AG04450 (cell line): ENCODE measurements around the gene FUZ. TPM values are rescaled to one million over a fixed set of nuclear protein-coding genes. Genes with fewer than 3 reads are reported as not detected.

Experiments
- CTCF ChIA-PET: fragments of 300-600, 350-600 bp; formaldehyde crosslinking; extraction: SDS; loops from one replicate; lab custom pipeline; 2022; ENCODE audit warnings: antibody characterized with exemption, inconsistent platforms; lab: Charles Lee
- POLR2A ChIA-PET: fragments of 350-600 bp; formaldehyde crosslinking; extraction: SDS; loops from one replicate; lab custom pipeline; 2021; ENCODE audit warnings: antibody characterized with exemption, inconsistent platforms; lab: Yijun Ruan, JAX
- DNase-seq: peaks from one replicate; pipeline ENCODE4 v3.0.0-alpha.2; 2011; ENCODE audit warnings: low read depth, low spot score
- H3K27ac ChIP-seq: one replicate; pipeline ENCODE4 v1.5.1; 2012; ENCODE audit warnings: low read depth, low read length, control low read depth
- H3K27me3 ChIP-seq: one replicate; pipeline ENCODE4 v1.6.0; 2012; ENCODE audit warnings: low read length; ENCODE audit not compliant: control insufficient read depth, insufficient read depth
- H3K4me3 ChIP-seq: 2 replicates; pipeline ENCODE4 v1.5.1; 2011; ENCODE audit warnings: mild to moderate bottlenecking, low read depth, low read length, control low read depth
- H3K9me3 ChIP-seq: 2 replicates; pipeline ENCODE4 v1.5.1; 2012; ENCODE audit warnings: low read length; ENCODE audit not compliant: control insufficient read depth, insufficient read depth
- CTCF ChIP-seq: IDR thresholded peaks from 2 replicates; pipeline ENCODE4 v1.5.1; 2011; ENCODE audit warnings: low read depth, low read length, control low read depth, inconsistent platforms
- polyA plus RNA-seq: library from polyadenylated mRNA; depleted of rRNA; stranded (reverse); fragments of >200 nt; gene quantifications from 2 replicates; pipeline ENCODE4 v1.2.3, GENCODE V29; 2011

Gene FUZ
- polyA plus RNA-seq, 1 experiment, result 9.0 TPM

DNA sequence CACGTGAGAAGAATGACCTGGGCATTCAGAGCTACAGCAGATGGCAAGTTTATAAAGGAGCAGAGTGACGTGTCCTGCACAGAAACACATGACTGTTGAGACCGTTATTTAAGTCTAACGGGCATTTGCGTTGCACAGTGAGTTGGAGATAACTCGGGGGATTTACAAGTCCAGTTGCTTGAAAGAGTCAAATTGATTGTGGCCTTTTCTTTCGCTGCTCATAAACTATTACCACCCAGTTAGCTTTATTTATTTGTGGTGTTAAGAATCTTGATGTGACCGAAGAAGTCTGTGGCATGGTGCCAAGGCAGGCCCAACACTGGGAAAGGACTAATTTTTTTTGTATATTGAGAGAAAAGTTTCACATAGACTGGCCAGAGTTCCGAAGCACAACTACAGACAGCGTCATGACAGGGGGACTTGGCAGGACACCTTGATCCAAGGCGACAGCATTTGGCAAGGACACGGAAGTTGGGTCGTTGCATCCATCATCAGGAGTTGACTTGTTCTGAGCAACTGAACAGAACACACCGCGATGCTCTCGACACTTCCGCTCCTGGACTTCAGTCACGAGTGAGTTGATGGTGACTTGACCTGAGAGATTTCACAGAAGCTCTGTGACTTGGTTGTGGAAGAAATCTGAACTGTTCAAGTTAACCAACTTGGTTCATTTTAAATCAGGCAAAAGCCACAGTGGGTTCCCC, 25.9 kb upstream of the FUZ start:
- H3K27me3 ChIP-seq, result no peaks in the 10 kb centered on the region
- H3K27ac ChIP-seq, result no peak overlapping the region
- POLR2A ChIA-PET, result interaction anchor here (0.6 kb wide), 1 partner anchor 83 kb away, joined by 3 read pairs; no protein-coding TSS in a partner anchor
- no peaks in the 10 kb centered on the region; the same call in 1 of the 2 replicates for H3K9me3 ChIP-seq
- TF ChIP-seq CTCF, result no peak
- CTCF ChIA-PET, result no interaction called here
- no peak overlapping the region for H3K4me3 ChIP-seq
- DNase-seq, result no peak

- POLR2A ChIA-PET, result no interaction called here
Observed at GRCh38 chr19:49837425-49837824, 24.3 kb upstream of the FUZ start.

DNA sequence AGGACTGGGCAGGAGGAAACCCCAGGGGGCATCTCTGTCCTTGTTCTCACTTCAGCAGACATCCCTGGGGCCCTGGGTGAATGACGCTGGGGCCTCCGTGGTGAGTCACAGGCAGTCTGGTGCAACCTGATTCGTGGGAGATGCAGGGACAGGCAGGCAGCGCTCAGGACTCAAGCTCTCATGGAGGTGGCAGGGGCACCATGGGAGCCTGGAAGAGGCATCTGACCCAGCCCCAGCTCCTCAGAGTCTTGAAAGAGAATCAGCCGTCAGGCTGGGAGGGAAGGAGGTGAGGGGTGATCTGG, 23.9 kb upstream of the FUZ start:
- POLR2A ChIA-PET, result no interaction called here
- TF ChIP-seq CTCF, result no peak

More at GRCh38 chr19:49837425-49837824, 24.3 kb upstream of the FUZ start:
- Histone ChIP-seq H3K27ac (no peak overlapping the region), H3K27me3 (no peaks in the 10 kb centered on the region), H3K9me3 (no peaks in the 10 kb centered on the region; the same call in 1 of the 2 replicates), H3K4me3 (no peak overlapping the region)
- TF ChIP-seq CTCF, result no peak
- no peak for DNase-seq
- CTCF ChIA-PET, result interaction anchor here (0.5 kb wide), 1 partner anchor 888 kb away, joined by 12 read pairs; no protein-coding TSS in a partner anchor

GRCh38 chr19:49836176-49837008, 23.3 kb upstream of the FUZ start:
- CTCF ChIA-PET, result interaction anchor here (0.5 kb wide), 1 partner anchor 889 kb away, joined by 12 read pairs; no protein-coding TSS in a partner anchor
- POLR2A ChIA-PET, result no interaction called here
- TF ChIP-seq CTCF, result no peak
- no peak for DNase-seq
- Histone ChIP-seq H3K4me3 (no peak overlapping the region), H3K27ac (no peak overlapping the region), H3K27me3 (no peaks in the 10 kb centered on the region), H3K9me3 (no peaks in the 10 kb centered on the region; the same call in 1 of the 2 replicates)

More for the DNA sequence above, 23.9 kb upstream of the FUZ start:
- CTCF ChIA-PET, result interaction anchor here (0.5 kb wide), 1 partner anchor 888 kb away, joined by 12 read pairs; no protein-coding TSS in a partner anchor
- no peak overlapping the region for H3K27ac ChIP-seq
- no peak for DNase-seq
- no peaks in the 10 kb centered on the region for H3K27me3 ChIP-seq
- no peaks in the 10 kb centered on the region; the same call in 1 of the 2 replicates for H3K9me3 ChIP-seq
- no peak overlapping the region for H3K4me3 ChIP-seq
